HepG2 (cell line): ENCODE results near the gene NAP1L4.

Experiments
- CBX1 ChIP-seq: IDR thresholded peaks from one replicate; pipeline ENCODE4 v1.6.1; 2016; ENCODE audit warnings: antibody characterized with exemption, low read depth
- ISX ChIP-seq: sonication (generic); formaldehyde crosslinking; conservative IDR thresholded peaks from 2 replicates; pipeline ENCODE4 v1.5.0; 2020; ENCODE audit warnings: missing genetic modification reagents
- MYC ChIP-seq: sonication (generic); formaldehyde crosslinking; IDR thresholded peaks from 2 replicates; pipeline ENCODE4 v1.9.0; 2021; ENCODE audit warnings: missing genetic modification reagents, borderline replicate concordance
- POLR2A ChIP-seq, 2 experiments: IDR thresholded peaks; 2 replicates each; pipeline ENCODE4 v1.6.1; 2011; ENCODE audit warnings: low read depth in 2 of 2, low read length in 2 of 2, mild to moderate bottlenecking in 1 of 2, moderate library complexity in 1 of 2; ENCODE audit not compliant: insufficient read depth in 1 of 2
- POLR2AphosphoS5 ChIP-seq: IDR thresholded peaks from 2 replicates; pipeline ENCODE4 v1.6.1; 2012; ENCODE audit warnings: low read depth, low read length
- SOX13 ChIP-seq, 3 experiments: fragments of 450-650 bp in 1 of 3; sonication (generic) in 1 of 3; formaldehyde crosslinking in 1 of 3; IDR thresholded peaks in 2 of 3; conservative IDR thresholded peaks in 1 of 3; 2 replicates each; pipeline versions ENCODE4 v1.5.0 to v1.6.1; 2016 to 2020; ENCODE audit warnings: antibody characterized with exemption in 1 of 3, mild to moderate bottlenecking in 1 of 3, missing compliant biosample characterization in 1 of 3, missing genetic modification reagents in 1 of 3, moderate library complexity in 1 of 3
- ZKSCAN8 ChIP-seq: IDR thresholded peaks from 2 replicates; pipeline ENCODE4 v1.6.1; 2016; ENCODE audit warnings: borderline replicate concordance, missing genetic modification reagents, missing compliant biosample characterization
- ZNF713 ChIP-seq: sonication (generic); formaldehyde crosslinking; IDR thresholded peaks from 2 replicates; pipeline ENCODE4 v1.4.0; 2020; ENCODE audit warnings: mild to moderate bottlenecking, missing genetic modification reagents
- TF ChIP-seq, protein P1 (sequence below): sonication (generic); formaldehyde crosslinking; IDR thresholded peaks from 2 replicates; pipeline ENCODE4 v1.4.0; 2020; ENCODE audit warnings: missing genetic modification reagents
- TF ChIP-seq, protein P2 (sequence below): sonication (generic); formaldehyde crosslinking; IDR thresholded peaks from 2 replicates; pipeline ENCODE4 v1.5.0; 2020; ENCODE audit warnings: missing genetic modification reagents, mild to moderate bottlenecking, borderline replicate concordance
- TF ChIP-seq, protein P3 (sequence below): sonication (generic); formaldehyde crosslinking; IDR thresholded peaks from 2 replicates; pipeline ENCODE4 v1.5.0; 2020; ENCODE audit warnings: mild to moderate bottlenecking, missing genetic modification reagents, moderate library complexity

DNA sequence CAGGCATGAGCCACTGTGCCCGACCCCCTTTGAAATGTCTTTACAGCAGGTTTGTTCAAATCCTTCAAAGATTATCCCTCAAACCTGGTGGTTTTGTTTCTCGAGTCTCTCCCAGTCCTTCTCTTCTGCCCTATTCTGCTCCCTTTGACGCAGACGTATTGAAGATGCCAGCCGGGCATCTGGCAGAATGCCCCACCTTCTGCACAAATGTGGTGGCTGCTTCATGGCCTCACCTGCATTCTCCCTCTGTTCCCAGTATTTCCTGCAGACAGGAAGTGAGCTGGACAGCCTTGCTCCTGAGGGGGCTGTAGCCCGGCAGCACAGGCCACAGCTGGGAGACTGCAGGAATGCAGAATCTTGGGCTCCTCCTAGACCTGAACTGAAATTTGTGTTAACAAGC, 4.8 kb upstream of the NAP1L4 start:
- TF ChIP-seq MYC (CRISPR knock-in tag) (no peak), CBX1 (no peak), ZNF713 (CRISPR knock-in tag) (no peak), POLR2A (IDR thresholded peaks at IDR 0.05; ENCODE audit: insufficient read depth in 1 of 2, low read depth in 2 of 2, low read length in 2 of 2) (no peak), POLR2AphosphoS5 (no peak), SOX13 (IDR thresholded peaks at IDR 0.05) (no peak), SOX13 (CRISPR knock-in tag; conservative IDR thresholded peaks at IDR 0.05 in 1 of 2, IDR thresholded peaks at IDR 0.05 in 1 of 2) (no peak), ISX (CRISPR knock-in tag) (no peak), ZKSCAN8 (CRISPR knock-in tag) (no peak)
- TF ChIP-seq, protein P1, sequence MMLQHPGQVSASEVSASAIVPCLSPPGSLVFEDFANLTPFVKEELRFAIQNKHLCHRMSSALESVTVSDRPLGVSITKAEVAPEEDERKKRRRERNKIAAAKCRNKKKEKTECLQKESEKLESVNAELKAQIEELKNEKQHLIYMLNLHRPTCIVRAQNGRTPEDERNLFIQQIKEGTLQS (CRISPR knock-in tag): no peak
- TF ChIP-seq, protein P2, sequence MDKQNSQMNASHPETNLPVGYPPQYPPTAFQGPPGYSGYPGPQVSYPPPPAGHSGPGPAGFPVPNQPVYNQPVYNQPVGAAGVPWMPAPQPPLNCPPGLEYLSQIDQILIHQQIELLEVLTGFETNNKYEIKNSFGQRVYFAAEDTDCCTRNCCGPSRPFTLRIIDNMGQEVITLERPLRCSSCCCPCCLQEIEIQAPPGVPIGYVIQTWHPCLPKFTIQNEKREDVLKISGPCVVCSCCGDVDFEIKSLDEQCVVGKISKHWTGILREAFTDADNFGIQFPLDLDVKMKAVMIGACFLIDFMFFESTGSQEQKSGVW (CRISPR knock-in tag): no peak
- TF ChIP-seq, protein P3, sequence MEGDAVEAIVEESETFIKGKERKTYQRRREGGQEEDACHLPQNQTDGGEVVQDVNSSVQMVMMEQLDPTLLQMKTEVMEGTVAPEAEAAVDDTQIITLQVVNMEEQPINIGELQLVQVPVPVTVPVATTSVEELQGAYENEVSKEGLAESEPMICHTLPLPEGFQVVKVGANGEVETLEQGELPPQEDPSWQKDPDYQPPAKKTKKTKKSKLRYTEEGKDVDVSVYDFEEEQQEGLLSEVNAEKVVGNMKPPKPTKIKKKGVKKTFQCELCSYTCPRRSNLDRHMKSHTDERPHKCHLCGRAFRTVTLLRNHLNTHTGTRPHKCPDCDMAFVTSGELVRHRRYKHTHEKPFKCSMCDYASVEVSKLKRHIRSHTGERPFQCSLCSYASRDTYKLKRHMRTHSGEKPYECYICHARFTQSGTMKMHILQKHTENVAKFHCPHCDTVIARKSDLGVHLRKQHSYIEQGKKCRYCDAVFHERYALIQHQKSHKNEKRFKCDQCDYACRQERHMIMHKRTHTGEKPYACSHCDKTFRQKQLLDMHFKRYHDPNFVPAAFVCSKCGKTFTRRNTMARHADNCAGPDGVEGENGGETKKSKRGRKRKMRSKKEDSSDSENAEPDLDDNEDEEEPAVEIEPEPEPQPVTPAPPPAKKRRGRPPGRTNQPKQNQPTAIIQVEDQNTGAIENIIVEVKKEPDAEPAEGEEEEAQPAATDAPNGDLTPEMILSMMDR (CRISPR knock-in tag): no peak
